HG02763 (cell line): ENCODE measurements around the gene ABCC10.
"Not testable (repeated sequence)": the region's sequence is repeated elsewhere in the genome, so short reads cannot be mapped to it uniquely, and the experiment has no call there.

Source experiments
- ATAC-seq: cut with Tn5 transposase; IDR thresholded peaks from one replicate; pipeline ENCODE4 v1.9.1; 2021; ENCODE audit warnings: mild to moderate bottlenecking, moderate library complexity; ENCODE audit not compliant: unreplicated experiment

ABCC10 gene

DNA sequence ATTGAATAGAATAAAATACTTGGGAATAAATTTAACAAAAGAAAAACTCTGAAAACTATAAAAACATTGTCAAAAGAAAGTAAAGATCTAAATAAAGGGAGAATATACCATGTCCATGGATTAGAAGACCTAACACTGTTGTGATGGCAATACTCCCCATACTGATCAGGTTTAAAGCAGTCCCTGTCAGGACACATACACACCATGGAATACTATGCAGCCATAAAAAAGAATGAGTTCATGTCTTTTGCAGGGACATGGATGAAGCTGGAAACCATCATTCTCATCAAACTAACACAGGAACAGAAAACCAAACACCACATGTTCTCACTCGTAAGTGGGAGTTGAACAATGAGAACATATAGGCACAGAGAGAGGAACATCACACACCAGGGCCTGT lies 16.6 kb upstream of the ABCC10 start:
- not testable (repeated sequence) for ATAC-seq

DNA sequence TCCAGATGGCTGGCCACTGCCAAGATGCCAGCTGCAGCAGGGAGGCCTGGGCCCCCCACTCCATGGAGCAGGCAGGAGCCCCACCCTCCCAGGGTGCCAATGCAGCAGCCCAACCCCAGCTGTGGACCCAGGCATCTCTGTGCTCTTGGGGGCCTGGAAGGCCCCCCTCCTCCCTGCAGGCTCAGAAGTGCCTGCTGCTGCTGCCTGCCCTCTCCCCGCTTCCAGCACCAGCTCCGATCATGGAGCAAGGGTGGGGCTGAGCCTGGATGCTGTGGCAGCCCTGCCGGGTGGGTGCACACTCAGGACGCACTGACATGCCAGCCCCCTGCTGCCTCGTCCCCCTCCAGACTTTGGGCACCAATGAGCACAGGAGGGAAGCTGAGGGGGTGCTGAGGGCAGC lies 14.8 kb upstream of the ABCC10 start:
- no peak for ATAC-seq

DNA sequence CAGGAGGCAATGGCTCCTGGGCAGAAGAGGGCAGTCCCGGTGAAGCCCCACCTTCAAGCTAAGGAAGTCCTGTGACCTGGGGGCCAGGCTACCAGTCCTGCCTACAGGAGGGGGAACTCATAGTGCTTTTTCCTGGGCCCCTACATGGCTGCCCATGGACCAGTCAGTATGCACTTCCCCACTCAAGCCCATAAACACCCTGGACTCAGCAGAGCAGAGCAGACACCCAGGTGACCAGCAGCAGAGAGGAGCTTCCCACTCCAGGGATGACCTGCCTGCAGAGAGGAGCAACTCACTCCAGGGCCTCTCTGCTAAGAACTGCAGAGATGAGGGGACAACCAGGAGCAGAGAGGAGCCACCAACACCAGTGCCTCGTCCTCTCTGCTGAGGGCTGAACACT lies 14.3 kb upstream of the ABCC10 start:
- no peak for ATAC-seq

DNA sequence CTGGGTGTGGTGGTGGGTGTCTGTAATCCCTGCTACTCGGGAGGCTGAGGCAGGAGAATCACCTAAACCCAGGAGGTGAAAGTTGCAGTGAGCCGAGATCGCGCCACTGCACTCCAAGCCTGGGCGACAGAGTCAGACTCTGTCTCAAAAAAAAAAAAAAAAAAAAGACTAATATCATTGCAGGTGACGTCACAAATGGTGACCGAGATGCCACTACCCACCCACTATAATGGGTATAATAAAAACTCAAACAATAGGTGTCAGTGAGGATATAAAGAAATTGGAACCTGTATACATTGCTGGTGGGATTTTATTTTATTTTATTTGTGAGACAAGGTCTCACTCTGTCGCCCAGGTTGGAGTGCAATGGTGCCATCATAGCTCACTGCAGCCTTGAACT lies 12.1 kb upstream of the ABCC10 start:
- not testable (repeated sequence) for ATAC-seq

DNA sequence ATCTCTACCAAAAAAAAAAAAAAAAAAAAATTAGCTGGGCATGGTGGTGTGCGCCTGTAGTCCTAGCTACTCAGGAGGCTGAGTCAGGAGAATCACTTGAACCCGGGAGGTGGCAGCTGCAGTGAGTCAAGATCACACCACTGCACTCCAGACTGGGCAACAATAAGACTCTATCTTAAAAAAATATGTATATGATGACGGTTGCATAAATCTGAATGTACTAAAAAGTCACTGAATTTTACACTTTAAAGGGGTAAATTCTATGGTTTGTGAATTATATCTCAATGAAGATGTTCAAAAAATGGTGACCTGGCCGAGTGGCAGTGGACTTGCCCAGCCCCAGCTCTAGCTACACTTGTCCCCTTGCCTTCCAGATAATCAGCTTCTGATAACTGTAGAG lies 10.4 kb upstream of the ABCC10 start:
- ATAC-seq = no peak

DNA sequence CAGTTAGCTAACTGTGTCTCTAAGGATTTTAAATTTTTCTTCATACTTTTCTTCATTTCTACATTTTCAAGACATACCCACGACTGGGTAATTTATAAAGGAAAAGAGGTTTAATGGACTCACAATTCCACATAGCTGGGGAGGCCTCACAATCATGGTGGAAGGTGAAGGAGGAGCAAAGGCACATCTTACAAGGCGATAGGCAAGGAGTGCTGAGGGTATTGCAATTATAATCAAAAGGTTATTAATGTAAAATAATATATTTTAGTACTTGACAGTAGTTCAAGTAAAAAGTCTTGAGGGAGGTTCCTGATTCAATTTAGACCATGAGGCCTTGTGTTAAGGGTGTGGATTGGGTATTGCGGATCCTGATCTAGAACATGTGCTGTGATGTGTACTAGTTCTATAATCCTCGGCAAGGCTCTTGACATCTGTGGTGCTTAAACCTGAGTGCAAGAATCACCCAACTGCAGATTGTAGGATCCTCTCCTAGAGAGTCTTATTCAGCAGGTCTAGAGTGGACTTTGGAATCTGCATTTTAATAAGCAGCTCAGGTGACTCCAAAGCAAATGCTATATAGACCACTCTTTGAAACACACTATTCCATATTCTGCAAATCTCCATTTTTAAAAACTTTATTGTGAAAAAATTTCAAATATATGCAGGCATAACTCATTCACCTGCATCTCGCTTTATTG lies 7.2 kb upstream of the ABCC10 start:
- ATAC-seq = no peak

DNA sequence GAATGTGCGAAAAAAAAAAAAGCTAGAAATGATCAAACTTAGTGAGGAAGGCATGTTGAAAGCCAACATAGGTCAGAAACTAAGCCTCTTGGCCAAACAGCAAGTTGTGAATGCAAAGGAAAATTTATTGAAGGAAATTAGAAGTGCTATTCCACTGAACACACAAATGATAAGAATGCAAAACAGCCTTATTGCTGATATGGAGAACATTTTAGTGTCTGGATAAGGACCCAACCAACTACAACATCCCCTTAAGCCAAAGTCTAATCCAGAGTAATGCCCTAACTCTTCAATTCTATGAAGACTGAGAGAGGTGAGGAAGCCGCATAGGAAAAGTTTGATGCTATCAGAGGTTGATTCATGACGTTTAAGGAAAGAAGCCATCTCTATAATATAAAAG lies 5.5 kb upstream of the ABCC10 start:
- ATAC-seq = no peak

DNA sequence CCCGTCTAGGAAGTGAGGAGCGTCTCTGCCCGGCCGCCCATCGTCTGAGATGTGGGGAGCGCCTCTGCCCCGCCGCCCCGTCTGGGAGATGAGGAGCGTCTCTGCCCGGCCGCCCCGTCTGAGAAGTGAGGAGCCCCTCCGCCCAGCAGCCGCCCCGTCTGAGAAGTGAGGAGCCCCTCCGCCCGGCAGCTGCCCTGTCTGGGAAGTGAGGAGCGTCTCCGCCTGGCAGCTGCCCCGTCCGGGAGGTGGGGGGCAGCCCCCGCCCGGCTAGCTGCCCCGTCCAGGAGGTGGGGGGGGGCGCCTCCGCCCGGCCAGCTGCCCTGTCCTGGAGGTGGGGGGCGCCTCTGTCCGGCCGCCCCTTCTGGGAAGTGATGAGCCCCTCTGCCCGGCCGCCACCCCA lies 2.3 kb upstream of the ABCC10 start:
- ATAC-seq = not testable (repeated sequence)

DNA sequence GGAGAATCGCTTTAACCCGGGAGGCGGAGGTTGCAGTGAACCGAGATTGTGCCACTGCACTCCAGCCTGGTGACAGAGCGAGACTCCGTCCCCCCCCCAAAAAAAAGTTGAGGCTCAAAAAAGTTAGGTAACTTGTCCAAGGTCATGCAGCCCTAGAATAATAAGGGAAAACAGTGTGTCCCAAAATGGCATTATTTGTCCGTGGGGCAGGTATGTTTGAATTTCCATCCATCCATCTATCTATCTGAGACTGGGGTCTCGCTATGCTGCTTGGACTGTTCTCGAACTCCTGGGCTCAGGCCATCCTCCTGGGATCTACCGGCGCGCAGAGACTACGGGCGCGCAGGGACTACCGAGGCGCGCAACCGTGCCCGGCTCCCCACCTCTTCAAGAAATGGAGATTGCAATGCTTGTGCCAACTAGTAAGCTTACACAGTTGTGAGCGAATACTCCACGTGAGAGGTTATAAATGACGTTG lies 374 bp upstream of the ABCC10 start:
- ATAC-seq = no peak

DNA sequence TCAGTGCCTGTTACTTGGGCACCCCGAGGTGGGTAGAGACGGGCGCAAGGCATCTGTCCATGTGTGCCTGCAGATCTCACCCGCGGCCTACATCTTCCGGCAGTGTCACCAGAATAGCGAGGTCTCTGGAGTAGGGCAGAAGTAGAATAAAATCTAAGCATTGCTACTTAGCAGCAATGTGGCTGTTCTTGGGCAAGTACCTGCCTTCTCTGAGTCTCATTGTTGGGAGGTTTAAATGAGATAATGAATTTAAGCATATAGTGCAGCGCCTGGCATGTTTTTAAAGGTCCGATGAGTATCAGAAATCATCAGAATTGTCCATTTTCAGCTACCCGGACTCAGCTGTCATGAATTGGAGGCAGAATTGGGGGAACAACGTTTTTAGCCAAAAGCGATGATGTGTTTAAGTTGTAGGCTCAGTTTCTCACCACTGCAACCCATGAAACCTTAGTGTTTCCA lies 800 bp downstream of the ABCC10 start:
- ATAC-seq = no peak

DNA sequence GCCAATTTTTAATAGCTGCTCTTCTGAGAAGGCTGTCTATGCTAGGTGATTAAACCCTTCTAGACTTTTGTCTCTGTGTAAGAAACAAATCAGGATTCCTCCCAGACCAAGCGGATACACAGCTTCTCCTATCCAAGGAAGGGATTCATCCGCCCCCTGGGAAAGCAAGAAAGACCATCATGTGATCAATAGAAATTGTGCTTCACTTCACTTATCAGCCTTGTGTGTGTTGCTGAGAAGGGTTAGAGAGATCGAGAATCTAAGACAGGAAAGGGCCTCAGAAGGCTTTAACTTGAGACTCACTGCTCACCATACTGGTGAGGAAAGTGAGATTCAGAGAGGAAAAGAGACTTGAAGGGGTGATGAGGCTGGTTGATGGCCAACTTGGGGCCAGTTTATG lies 1.5 kb downstream of the ABCC10 start:
- ATAC-seq = no peak

DNA sequence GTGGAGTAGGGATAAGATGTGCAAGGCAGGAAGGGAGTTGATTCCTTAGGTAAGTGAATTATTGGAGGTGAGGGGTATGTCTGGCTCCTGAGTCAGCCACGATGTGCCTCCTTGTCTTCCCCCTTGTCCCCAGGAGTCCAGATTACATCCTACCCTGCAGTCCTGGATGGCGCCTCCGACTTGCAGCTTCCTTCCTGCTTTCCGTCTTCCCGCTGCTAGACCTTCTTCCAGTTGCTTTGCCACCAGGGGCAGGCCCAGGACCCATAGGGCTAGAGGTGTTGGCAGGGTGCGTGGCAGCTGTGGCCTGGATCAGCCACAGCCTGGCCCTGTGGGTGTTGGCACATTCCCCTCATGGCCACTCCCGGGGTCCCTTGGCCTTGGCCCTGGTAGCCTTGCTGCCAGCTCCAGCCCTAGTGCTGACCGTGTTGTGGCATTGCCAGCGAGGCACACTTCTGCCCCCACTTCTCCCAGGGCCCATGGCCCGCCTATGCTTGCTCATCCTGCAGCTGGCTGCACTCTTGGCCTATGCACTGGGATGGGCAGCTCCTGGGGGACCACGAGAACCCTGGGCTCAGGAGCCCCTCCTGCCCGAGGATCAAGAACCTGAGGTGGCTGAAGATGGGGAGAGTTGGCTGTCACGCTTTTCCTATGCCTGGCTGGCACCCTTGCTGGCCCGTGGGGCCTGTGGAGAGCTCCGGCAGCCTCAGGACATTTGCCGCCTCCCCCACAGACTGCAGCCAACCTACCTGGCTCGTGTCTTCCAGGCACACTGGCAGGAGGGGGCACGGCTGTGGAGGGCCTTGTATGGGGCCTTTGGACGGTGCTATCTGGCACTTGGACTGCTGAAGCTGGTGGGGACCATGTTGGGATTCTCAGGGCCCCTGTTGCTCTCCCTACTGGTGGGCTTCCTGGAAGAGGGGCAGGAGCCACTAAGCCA lies 4.9 kb downstream of the ABCC10 start:
- ATAC-seq = no peak

DNA sequence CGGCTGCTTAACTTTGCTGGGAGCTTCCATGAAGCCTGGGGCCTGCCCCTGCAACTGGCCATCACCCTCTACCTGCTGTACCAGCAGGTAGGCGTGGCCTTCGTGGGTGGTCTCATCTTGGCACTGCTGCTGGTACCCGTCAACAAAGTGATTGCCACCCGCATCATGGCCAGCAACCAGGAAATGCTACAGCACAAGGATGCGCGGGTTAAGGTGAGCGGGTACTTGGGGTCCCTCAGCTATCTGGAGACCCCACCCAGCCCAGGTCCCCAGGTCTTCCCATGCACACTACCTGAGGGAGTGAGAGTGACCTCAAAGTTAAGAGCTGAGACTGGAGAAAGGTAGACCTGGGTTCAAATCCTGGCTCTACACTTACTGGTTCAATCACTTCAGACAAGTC lies 5.8 kb downstream of the ABCC10 start:
- ATAC-seq = no peak

DNA sequence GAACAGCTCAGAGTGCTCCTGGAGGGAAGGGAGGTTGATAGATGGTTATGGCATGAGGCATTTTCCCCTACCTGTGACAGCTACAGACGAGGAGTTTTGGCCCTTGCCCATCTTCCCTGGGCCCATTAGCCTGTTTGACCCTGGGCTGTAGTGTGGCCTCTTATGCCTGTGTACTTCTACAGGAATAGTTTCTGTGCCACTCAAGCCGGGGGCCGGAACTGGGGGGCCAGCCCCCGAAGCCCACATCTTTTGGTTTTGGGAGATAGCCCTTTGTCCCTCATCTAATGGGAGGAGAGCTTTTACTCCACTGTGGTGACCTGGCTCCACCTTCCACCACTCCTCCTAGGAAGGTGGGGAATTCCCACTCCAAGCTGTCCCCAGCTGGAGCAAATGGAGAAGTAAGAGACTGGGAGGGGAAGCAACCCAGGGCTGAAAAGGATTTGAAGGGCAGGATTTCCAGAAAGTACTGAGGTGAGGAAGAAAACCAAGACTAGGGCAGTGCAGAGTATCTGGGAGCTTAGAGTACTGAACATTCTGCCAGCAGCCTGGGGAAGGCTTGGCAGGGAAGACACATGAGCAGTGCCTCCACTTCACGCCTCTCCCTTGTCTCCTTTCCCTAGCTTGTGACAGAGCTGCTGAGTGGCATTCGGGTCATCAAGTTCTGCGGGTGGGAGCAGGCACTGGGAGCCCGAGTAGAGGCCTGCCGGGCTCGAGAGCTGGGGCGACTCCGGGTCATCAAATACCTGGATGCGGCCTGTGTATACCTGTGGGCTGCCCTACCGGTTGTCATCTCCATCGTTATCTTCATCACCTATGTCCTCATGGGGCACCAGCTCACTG lies 6.9 kb downstream of the ABCC10 start:
- no peak for ATAC-seq

DNA sequence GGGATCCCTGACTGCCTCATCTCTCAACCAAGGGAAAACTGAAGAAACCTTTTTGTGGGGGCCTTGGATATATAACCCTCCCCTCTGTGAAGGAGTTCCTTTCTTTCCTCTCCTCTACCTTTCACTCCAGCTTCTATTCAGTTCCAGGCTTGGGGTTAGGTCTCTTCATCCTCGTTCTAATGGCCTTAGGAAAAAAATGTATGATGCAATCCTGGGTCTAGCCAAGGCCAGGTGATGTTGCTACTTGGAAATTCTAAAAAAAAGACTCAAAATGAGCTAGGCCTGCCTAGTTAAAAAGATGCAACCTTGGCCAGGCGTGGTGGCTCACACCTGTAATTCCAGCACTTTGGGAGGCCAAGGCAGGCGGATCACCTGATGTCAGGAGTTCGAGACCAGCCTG lies 7.6 kb downstream of the ABCC10 start:
- no peak for ATAC-seq

DNA sequence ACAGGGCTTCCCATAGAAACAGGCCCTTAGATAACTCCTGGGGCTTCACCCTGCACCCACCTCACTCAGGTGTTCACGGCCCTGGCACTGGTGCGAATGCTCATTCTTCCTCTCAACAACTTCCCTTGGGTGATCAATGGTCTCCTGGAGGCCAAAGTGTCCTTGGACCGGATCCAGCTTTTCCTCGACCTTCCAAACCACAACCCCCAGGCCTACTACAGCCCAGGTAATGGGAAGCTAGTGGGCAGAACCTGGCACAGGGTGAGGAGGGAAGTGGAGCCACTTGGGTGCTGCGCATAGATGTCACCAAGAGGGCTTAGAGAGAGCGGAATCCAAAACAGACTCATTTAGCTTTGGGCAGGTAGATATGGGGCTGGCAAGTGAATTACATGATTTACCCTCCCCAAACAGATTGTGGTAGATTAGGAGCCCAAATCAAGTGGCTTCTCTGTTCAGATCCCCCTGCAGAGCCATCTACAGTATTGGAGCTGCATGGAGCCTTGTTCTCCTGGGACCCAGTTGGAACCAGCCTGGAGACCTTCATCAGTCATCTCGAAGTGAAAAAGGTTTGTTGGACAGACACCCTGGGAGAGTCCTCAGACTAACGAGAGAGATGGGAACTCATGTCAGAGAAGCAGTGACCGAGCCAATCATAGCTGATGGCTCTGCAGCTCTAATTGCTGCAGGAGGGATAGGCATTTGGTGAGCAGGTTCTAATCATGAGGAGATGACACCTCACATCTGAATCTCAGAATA lies 8.5 kb downstream of the ABCC10 start:
- ATAC-seq = no peak

DNA sequence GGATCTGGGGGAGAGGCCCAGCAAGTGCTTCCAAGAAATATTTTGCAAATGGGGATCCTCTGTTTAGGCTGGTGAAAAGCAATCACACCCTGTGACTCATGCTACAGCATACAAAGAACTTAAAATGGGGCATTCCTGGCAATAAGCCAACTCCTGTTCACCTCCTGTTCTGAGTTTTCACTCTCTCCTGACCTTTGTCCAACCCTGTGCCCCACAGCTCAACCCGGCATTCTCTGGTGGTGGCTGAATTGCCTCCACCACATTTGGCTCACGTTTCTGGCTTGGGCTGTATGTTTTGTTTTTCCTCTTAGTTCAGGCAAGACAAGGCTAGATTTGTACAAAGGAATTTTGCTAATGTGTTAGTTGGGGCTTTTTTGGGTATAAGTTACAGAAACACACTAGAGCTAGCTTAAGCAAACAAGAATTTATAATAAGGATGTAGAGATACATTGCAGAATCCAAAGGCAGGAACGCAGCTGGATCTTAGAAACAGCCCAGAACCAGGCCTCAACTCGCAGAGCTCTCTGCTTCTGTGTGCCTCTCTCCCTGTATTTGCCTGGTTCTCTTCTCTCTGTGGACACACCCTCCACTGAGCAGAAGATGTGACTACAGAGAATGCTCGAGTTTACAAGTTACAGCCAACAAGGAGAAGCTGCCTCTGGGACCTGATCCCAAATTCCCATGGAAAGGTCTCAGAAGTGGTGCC lies 9.4 kb downstream of the ABCC10 start:
- ATAC-seq = no peak

DNA sequence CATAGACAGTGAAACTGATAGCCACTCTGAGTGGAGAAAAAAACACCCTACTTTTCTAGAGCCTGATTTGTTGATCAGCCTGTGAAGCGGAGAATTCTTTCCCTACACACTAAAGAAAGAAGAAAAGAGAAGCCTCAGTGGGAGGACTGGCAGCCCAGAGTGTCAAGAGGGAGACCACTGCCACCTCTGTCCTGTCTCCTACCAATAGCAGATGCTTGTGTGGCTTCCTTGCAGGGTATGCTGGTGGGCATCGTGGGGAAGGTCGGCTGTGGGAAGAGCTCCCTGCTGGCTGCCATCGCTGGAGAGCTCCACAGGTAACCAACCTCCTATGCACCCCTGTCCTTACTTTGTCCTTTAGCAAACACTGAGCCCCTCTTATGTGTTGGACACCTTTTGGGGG lies 10.4 kb downstream of the ABCC10 start:
- ATAC-seq = no peak

DNA sequence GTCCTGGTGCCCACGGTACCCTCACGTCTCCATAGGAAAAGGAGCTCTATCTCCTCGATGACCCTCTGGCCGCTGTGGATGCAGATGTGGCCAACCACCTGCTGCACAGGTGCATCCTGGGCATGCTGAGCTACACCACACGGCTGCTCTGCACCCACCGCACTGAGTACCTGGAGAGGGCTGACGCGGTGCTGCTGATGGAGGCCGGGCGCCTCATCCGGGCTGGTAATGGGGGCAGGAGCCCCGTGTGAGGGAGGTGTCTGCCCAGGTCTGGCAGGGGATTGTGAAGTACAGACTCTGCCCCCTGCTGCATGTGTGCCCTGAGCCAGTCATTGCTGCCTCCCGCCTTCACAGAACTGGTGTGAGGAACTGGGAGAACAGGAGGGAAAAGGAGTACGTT lies 15.6 kb downstream of the ABCC10 start:
- no peak for ATAC-seq

DNA sequence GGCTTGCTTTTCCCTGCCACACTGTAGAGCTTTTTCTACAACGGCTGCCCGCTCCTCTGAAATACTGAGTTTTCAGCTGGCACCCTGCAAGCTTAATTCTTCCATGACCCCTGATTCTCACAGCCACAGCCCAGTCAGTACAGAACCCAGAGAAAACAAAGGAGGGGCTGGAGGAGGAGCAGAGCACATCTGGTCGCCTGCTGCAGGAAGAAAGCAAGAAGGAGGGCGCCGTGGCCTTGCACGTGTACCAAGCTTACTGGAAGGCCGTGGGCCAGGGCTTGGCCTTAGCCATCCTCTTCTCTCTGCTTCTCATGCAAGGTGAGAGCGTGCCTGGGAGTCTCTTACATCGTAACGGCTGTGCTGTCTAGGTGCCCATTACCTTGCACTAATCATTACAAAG lies 16.7 kb downstream of the ABCC10 start:
- ATAC-seq = no peak
